ENCODE results near the gene CATSPER4.

CATSPER4 gene

DNA sequence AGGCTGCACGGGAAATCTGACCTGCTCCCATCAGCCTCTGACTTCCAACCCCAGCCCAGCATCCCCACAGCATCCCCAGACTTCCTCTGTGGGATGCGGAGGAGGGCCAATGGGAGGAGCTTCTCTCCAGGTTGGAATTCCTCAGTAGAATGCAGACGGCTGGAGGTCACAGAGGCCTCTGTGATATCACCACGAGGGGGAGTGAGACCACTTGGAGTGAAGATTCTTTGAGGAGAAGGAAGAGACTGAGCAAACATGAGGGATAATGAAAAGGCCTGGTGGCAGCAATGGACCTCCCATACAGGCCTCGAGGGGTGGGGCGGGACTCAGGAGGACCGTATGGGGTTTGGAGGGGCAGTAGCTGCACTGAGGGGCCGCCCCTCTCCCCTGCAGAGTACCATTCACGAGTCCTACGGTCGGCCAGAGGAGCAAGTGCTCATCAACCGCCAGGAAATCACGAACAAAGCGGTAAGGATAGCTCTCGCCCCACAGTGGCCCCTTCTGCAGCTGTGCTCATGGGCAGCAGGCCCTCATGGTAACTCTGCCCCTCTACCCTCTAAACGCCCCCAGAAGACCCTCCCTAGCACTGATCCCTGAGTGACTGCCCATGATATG lies at the start of gene CATSPER4:
Gene CATSPER4, plus strand, starts transcription at position 230 of the 615 bp plus-strand sequence. Its CDS starts 26 bp downstream, at position 256.
- DNase-seq = peak; percentile 41

GRCh38 chr1:26142159-26142558 lies 48.2 kb upstream of the CATSPER4 start:
- DNase-seq = no peak

GRCh38 chr1:26145041-26145959 lies 45.1 kb upstream of the CATSPER4 start:
- peak; percentile 81 for DNase-seq

GRCh38 chr1:26145960-26146294 lies 44.5 kb upstream of the CATSPER4 start:
- no peak for DNase-seq

DNA sequence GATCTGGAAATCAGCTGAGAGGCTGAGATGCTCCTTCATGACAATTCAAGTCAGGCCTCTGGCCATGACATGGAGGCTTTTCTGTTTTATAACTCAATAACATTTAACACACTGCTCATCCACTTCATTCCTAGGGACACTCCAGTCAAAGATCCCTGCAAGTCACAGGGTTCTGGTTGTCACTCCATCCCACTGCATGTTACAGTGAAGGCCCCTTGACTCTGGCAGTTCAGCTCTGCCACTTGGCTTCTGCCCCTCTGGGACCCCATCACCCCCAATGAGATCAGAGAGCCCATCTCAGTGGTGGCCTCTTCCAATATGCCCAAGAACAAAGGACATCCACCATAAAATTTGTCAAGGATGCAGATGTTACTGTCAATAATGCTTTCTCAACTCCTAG lies 41.5 kb upstream of the CATSPER4 start:
- DNase-seq = no peak

DNA sequence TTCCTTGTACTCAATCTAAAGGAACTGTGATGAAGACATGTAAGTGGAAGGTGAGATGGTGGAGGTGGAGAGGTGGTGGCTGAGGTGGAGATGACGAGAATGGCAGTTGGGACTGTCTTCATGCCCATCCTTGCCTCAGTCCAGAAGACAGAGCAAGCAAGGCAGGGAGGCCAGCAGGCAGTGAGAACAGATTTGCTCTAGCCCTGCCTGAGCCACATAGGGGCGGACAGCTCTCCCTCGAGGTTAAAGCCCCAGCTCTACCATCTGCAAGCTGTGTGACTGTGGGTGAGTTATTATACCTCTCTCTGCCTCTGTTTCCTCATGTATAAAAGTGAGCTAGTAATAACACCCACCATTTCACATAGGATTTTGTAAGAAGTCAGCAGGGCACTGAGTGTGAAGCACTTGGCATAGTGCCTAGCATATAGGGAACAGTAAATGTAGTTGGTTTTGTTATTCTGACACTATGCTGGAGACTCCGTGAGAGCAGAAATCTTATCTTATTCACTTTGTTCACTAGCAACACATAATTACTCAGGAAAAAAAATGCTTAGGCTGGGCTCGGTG lies 36.4 kb upstream of the CATSPER4 start:
- no peak for DNase-seq

GRCh38 chr1:26154750-26155149 lies 35.7 kb upstream of the CATSPER4 start:
- no peak for DNase-seq

- DNase-seq = no peak
Measured at GRCh38 chr1:26155370-26156284, 34.8 kb upstream of the CATSPER4 start.

DNA sequence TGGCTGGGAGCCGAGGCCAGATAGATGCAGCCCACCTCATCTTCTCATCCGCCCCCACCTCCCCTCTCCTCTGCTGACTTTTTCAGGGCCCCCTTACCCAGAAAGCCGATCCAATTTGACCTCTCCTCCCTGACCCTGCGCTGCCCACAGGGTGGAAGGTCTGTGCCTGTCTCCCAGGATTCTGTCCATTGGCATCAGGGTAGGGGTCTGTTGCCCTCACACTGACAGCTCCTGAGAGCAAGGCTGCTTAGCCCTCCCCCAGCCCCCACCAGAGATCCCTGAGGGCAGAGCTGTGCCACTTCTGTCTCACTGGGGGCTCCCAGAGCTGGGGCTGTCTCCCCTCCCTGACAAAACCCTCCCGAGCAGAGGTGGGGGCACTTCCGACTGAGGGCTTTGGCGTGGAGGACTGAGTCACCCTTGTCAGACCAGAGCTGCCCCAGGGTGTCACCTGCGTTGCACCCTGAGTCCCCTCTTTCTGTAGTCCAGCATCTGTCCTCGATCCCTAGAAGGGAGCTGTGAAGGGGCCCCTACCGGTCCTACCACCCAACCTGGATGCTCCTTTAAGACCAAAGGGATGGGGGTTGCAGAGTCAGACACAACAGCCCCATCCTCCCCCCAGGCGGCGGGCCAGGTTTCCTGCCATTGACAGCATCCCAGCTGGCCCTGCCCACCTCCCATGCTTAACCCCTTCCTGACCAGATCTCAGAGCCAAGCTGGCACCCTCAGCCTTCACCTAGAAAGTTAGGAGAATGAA lies 33.9 kb upstream of the CATSPER4 start:
- DNase-seq = no peak

DNA sequence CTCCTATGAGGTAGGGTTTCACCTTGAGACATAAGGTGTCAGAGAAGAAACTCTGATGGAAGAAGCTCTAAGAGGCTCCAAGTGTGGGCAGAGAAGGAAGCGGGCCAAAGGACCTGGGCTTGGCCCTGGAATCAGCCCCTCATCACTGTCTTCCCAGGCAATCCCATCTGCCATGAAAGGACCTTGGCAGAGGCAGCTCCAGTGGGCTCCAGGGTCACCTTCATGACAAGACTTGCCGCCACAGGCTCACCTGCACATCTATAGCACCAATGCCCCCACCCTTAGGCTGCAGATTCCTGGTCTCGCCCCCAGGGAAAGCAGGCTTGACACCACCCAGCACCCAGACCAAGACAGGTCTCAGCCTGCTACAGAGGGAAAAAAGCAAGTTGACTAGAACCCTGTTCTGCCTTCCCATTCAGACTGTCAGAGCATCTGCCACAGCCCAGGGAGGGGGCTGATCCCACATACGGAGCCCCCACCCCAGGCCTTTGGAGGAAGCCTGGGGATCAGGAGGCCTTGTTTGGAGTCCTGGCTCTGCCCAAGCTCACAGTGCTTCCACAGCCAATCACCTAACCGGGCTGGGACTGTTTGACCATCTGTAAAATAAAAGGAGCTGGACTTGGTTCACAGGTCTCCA lies 32.0 kb upstream of the CATSPER4 start:
- no peak for DNase-seq

DNA sequence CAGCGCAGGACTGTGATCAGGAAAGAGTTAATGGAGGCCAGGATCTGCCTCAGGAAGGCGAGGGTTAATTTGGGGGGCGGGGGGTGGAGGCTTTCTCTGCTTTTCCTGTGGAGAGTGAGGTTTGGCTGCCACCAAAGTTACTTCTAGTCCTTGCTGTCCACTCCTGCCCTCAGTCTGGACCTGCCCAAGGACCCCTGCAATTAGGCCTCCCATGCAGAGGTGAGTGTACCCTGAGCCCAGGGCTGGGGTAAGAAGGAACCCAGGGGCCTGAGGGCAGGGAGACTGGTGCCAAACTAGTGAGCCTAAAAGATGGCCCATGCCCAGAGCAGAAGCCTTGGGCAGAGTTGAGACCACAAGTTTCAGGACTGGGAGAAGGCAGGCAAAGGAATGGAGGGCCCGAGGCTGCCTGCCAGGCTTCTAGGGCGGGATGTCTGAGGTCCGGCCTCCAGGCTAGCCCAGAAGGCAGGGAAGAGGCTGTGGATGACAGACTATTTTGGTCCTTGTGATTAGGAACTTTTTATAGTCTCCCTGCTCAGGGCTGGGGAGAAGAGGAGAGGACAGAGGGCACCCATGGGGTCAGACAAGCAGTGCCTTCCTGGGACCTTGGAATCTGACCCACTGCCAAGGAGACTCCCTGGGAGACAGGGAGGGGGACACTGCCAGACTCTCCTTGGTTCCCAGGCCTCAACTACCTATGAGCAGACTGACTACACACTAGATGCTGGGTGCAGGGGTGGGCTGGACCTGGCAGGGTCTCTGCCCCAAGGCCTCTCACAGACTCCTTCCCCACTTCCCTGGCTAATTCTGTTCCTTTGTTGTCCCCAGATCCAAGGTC lies 31.3 kb upstream of the CATSPER4 start, which contains the start of gene FAM110D:
Gene FAM110D, plus strand, starts transcription at position 172 of the 835 bp plus-strand sequence. CDS start 2,213 bp downstream, outside the sequence.
- no peak for DNase-seq

- no peak for DNase-seq
Measured at GRCh38 chr1:26159743-26160039, 30.7 kb upstream of the CATSPER4 start.

GRCh38 chr1:26160527-26161414 lies 29.6 kb upstream of the CATSPER4 start:
- DNase-seq = no peak

GRCh38 chr1:26161415-26162219 lies 28.8 kb upstream of the CATSPER4 start:
- DNase-seq = peak; percentile 25

- DNase-seq = no peak
Measured at GRCh38 chr1:26162220-26162709, 28.1 kb upstream of the CATSPER4 start.

DNA sequence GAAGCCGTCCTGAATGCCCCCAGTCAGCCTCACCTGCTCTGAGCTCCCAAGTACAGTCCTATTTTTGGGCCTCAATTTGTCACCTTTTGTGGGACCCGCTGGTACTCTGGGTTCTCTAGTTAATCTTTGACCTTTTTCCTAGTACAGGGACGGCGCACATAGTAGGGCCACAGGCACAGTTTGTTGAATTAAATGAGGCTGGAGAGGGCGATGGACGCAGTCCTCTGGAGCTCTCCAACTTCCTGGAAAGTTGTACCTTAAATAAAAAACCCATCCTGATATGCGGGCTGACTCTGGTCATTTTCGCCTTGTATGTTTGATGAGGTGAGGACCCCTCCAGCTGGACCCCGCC lies 26.7 kb upstream of the CATSPER4 start:
- DNase-seq = no peak

GRCh38 chr1:26164036-26164860 lies 26.2 kb upstream of the CATSPER4 start:
- peak; percentile 50 for DNase-seq
